HG02642 (cell line): ENCODE results near the gene B4GALT5.

Experiments
- ATAC-seq: cut with Tn5 transposase; IDR thresholded peaks from one replicate; pipeline ENCODE4 v1.9.1; 2021; ENCODE audit warnings: mild to moderate bottlenecking; ENCODE audit not compliant: unreplicated experiment, poor library complexity

The B4GALT5 gene

GRCh38 chr20:49594143-49594930 lies 119.3 kb downstream of the B4GALT5 start:
- no peak for ATAC-seq

DNA sequence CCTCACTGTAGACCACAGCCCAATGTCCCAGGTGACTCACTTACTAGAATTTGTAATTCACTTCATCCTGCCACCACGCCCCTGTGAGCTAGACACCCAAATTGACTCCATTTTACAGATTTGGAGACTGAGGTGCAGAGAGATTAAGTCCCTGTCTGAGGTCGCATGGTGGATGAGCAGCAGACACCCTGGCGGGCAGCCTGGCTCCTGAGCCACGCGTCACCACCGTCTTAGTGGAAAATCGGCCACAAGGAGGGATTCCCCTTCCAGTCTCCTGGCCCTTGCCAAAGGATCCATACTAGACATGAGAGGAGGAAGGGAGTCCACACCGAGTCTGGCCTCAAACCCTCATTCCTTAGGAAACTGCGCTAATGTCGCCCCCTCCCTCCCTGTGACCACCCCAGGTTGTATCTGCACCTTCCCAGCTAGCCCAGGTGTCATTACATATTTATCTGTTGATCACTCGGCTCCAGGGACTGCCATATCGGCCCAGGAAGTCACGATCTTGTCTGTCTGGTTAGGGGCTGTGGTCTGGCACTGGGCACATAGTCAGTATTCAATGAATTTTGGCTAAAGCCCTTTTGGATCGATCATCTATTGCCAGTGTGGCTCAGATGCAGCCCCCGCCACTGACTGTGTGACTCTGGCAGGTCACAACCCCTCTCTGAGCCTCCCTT lies 120.1 kb downstream of the B4GALT5 start:
- ATAC-seq = no peak

GRCh38 chr20:49592120-49592519 lies 121.6 kb downstream of the B4GALT5 start:
- ATAC-seq = no peak

GRCh38 chr20:49591217-49591865 lies 122.3 kb downstream of the B4GALT5 start:
- no peak for ATAC-seq

DNA sequence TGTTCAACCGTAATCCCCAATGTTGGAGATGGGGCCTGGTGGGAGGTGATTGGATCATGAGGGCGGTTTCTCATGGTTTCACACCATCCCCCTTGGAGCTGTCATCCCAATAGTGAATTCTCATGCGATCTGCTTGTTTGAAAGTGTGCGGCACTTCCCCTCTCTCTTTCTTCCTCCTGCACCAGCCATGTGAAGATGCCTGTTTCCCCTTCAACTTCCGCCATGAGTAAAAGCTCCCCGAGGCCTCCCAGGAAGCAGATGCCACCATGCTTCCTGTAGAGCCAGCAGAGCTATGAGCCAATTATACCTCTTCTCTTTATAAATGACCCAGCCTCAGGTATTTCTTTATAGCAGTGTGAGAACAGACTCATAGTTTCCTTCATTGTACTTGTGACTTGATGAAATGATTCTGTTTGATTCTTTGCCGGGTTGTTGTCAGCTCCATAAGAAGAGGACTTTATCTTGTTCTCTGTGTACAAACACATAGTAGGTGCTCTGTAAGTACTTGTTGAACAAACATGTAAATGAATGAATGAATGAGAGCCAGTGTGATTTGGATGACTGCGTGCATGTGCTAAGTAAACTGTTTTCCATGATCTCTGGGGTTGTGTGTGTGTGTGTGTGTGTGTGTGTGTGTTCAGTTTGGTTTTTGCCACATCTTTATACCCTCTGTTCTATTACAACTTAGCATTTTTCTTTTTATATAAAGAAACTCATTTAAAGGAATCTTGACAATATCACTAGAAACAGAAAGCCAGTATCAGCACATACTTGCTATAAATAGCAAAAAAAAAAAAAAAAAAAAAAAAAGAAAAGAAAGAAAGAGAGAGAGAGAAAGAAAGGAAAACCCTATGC lies 123.3 kb downstream of the B4GALT5 start:
- ATAC-seq = no peak

DNA sequence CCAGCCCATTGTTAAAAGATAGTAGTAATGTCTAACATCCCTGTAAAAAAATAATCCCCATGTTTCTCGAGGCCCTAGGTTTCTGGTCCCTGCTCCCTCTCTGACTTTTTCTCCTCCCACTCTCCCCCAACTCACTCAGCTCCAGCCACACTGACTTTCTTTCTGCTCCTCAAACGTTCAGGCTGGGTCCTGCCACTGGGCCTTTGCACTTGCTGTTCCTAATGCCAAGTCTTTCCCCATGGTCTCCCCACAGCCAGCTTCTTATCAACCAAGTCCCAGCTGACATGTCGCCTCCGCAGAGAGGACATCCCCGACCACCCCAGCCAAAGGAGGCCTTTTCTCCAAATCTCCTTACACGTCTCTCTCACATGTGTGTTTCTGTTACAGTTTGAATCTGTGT lies 123.9 kb downstream of the B4GALT5 start:
- no peak for ATAC-seq

GRCh38 chr20:49587111-49587570 lies 126.5 kb downstream of the B4GALT5 start:
- no peak for ATAC-seq

GRCh38 chr20:49585585-49586245 lies 128.0 kb downstream of the B4GALT5 start:
- no peak for ATAC-seq

GRCh38 chr20:49584418-49585382 lies 129.0 kb downstream of the B4GALT5 start:
- no peak for ATAC-seq

DNA sequence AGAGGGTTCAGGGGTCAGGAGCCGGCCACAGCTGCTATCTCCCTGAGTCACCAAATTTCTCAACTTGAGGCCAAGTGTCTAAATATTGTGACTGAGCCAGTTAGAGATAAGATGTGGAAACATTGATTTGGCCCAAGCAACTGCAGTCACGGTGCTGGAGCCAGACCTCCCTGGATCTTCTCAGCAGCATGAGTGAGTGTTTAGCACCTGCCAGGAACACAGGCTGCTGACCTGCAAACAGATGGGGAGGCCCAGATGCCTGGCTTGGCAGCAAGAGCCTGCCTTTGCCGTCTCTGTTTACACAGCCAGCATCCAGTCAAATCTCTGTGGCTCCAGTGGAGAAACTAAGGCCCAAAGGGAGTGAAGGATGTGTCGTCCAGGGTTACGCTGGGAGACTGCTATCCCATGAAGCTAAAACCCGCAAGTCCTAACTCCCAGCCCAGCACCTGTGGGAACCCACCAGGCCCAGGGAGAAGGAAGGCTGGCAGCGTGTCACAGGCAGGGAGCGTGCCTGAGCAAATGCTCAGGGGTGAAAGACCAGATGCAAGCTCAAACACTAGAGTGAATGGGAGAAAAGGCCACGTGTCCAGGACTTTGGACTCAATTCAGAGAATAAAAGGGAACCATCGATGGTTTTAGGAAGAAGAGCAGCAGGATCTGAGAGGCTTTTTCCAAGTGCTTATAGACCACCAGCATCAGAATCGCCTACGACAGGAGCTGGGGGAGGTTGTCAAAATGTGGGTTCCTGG lies 129.8 kb downstream of the B4GALT5 start:
- no peak for ATAC-seq

DNA sequence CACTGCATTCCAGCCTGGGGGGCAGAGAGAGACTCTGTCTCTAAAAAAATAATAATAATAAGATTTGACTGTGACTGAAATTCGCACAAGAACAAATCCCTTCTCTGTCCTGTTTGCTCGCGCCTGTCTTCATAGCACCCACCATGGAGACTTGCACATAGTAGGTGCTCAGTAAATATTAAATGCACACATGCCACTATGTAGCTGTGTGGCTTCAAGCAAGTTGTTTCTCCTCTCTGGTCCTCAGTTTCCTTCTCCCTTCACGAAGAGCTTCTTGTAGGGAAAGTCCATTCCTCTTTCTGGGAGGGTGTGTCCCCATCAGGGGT lies 130.4 kb downstream of the B4GALT5 start:
- no peak for ATAC-seq
